ENCODE measurements around the gene DCLRE1A.

DNA sequence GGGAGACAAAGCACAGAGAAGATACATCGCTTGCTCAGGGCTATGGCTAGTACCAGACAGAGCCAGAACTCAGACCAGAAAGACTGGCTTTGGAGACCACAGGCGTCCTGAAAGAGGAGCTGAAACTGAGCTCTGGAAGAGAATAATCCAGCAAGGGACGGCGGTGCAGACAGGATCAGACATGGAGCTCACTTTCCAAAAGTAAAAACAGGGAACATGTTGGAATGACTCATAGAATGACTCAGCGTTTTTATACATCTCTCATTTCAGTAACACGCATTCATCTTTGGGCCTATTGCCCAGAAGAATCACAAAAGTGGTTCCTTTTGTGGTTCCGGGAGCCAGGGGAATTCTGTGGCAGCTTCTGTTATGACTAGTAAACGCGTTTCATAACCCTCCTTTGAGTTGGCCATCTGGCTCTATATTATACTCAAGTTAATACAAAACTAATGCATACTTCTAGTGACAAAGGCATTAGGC, 65.2 kb downstream of the DCLRE1A start:
- no peak for TF ChIP-seq POLR2AphosphoS5 (IDR thresholded peaks at IDR 0.05; ENCODE audit: low read depth)
- TF ChIP-seq, protein P1, sequence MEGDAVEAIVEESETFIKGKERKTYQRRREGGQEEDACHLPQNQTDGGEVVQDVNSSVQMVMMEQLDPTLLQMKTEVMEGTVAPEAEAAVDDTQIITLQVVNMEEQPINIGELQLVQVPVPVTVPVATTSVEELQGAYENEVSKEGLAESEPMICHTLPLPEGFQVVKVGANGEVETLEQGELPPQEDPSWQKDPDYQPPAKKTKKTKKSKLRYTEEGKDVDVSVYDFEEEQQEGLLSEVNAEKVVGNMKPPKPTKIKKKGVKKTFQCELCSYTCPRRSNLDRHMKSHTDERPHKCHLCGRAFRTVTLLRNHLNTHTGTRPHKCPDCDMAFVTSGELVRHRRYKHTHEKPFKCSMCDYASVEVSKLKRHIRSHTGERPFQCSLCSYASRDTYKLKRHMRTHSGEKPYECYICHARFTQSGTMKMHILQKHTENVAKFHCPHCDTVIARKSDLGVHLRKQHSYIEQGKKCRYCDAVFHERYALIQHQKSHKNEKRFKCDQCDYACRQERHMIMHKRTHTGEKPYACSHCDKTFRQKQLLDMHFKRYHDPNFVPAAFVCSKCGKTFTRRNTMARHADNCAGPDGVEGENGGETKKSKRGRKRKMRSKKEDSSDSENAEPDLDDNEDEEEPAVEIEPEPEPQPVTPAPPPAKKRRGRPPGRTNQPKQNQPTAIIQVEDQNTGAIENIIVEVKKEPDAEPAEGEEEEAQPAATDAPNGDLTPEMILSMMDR (conservative IDR thresholded peaks at IDR 0.05; ENCODE audit: low read depth in 2 of 2): no peak
- TF ChIP-seq EZH2 (IDR thresholded peaks at IDR 0.05; ENCODE audit: low read depth, unreplicated experiment): no peak

Data from GM23338 (cell line).